Measurements from ENCODE around the gene RASIP1.

- TF ChIP-seq CTCF (IDR thresholded peaks at IDR 0.05) (no peak), POLR2A (IDR thresholded peaks at IDR 0.05) (no peak)
Measured at GRCh38 chr19:48715681-48716171, 24.7 kb downstream of the RASIP1 start.
